AG10803 (cell line): ENCODE measurements around the gene RASL10B.

Experiments
- DNase-seq: peaks from one replicate; pipeline ENCODE4 v3.0.0; 2010; ENCODE audit warnings: low read depth
- H3K4me3 ChIP-seq: 2 replicates; pipeline ENCODE4 v1.5.1; 2011; ENCODE audit warnings: mild to moderate bottlenecking, low read length, control low read depth
- TF ChIP-seq, protein P1 (sequence below): conservative IDR thresholded peaks from 2 replicates; pipeline ENCODE4 v1.5.1; 2011; ENCODE audit warnings: mild to moderate bottlenecking, low read length, control low read depth, inconsistent platforms

Gene RASL10B

DNA sequence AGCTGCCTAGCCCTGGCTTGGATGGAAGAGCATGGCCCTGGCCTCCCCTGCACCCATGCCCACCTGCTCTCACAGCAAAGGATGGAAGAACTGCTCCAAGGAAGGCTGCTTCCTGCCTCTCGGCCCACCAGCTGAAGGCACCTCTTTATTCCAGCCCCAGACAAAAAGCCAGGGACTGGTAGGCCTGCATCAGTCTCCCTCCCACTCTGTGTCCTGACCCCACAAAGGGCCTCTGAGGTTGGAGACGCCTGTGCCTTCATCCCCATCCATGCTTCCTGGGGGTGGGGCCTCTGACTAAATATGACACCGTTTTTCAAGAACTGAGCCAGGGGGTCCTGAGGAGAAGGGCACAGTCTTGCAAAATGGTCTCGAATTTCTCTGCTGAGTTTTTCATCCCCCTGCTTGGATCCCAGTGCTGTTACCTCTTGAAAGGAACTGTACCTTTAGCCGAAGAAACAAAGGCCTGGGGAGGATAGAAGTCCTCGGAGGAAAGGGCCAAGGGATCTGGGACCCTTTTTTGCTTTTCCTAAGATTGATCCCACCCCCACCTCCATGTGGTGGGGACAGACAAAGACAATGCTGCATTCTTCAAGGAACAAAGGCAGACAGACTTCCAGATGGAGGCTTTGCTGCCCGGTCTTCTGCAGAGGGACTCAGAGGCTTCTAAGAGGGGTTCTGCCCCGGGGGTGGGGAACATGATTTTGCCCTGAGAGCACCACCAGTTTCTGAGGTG is 34.5 kb downstream of the RASL10B start:
- DNase-seq = no peak
- TF ChIP-seq, protein P1, sequence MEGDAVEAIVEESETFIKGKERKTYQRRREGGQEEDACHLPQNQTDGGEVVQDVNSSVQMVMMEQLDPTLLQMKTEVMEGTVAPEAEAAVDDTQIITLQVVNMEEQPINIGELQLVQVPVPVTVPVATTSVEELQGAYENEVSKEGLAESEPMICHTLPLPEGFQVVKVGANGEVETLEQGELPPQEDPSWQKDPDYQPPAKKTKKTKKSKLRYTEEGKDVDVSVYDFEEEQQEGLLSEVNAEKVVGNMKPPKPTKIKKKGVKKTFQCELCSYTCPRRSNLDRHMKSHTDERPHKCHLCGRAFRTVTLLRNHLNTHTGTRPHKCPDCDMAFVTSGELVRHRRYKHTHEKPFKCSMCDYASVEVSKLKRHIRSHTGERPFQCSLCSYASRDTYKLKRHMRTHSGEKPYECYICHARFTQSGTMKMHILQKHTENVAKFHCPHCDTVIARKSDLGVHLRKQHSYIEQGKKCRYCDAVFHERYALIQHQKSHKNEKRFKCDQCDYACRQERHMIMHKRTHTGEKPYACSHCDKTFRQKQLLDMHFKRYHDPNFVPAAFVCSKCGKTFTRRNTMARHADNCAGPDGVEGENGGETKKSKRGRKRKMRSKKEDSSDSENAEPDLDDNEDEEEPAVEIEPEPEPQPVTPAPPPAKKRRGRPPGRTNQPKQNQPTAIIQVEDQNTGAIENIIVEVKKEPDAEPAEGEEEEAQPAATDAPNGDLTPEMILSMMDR = no peak
- H3K4me3 ChIP-seq = no peak overlapping the region

DNA sequence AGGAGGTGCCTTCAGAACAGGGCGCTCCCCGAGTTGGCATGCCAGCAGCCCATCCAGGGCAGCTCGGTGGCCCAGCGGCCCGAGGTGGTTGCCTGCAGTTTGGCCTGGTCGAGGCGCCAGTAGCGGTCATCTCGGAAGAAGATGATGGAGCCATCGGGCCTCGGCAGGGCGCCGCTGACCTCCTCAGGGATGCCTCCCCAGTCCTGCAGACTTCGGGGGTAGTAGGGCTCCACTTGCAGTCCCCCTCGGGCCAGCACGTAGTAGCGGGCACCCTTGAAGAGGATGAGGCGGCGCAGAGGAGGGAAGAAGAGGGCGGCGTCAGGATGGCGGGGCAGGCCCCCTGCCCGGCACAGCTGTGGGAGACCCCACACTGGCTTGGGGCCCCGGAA is 35.0 kb downstream of the RASL10B start:
- no peak overlapping the region for H3K4me3 ChIP-seq
- TF ChIP-seq, protein P1 = no peak
- no peak for DNase-seq

DNA sequence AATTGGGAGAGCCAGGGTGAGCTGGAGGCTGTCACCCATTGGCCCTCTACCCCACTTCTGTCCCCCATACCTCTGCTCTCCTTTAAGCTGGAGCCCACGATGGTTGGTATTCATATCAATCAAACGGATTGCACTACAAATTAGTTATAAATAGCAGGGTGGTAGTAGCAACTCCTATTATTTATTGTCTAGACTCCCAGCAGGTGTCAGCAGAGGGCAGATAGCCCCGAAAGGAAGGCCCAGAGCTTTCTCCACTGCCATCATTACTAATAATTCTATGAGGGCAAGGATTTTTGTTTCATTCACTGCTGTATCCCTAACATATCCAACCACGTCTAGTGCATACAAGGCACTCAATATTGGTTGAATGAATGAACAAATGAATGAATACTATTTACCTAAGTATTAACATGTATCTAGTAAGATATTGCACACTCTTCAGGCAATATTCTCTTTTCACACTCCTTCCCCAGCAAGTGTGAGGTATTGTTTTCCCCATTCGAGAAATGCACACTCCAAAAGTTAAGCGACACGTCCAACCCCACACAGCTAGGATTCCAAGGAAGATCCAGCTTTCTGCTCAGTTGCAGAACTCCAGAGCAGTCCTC is 35.6 kb downstream of the RASL10B start:
- H3K4me3 ChIP-seq = no peak overlapping the region
- TF ChIP-seq, protein P1 = peak; percentile 76
- DNase-seq = peak; percentile 42

DNA sequence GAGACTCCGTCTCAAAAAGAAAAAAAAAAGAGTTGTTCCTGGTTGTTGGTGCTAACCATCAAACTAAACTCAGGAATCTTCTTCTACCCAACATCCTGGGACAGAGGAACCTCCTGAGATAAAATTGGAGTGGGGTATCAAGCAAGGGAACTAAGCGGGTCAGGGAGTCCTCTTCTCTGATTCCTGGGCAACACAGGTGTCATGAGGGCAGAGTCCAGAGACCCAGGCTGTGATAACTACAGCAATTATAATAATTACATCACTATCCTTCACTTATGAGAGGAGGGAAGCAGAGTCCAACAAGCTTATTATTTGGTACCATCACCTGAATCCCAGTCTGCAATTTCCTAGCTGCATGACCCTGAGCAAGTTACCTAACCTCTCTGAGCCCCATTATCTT is 37.4 kb downstream of the RASL10B start:
- no peak for DNase-seq
- no peak overlapping the region for H3K4me3 ChIP-seq
- TF ChIP-seq, protein P1 = no peak

DNA sequence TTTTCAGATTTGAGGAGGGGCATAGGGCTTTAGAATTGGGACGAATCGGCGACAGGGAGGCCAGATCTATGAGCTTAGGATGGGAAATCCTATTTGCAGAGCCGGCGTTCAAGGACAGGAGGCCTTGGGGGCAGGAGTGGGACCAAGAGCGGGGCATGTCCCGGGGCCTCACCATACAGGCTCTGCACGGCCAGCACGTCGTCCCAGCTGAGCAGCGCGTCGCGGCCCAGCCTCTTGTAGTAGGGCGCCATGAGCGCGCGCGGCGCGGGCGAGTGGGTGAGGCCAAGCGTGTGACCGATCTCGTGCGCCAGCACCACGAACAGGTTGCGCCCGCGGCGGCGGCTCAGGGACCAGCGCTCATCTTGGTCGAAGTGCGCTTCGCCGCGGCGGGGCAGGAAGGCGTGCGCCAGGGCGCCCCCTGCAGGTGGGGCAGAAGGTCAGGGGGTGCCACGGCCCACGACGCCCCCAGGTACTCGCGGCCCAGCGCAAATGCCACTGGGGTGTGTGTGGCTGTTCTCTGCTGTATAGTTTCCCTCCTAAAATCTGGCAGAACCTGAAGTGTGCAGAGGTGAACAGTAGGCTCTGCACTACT is 38.6 kb downstream of the RASL10B start:
- TF ChIP-seq, protein P1 = no peak
- DNase-seq = no peak
- no peak overlapping the region for H3K4me3 ChIP-seq

DNA sequence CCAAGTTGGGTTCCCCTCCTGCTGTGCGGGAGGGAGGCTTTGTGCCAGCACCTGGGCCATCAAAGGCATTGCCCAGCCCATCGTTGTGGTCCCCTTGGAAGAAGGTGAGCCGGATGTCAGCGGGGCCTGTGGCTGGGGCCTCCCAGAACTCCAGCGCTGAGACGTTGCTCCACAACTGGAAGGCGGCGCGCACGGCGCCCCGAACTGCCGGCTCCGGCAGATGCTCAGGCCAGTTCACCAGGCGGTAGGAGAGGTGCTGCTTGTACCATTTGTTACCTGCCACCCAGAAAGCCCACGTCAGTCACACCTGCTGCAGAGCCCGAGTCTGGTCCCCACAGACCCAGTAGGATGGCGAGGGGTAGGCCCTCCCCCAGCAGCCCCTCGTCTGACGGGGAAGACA is 41.7 kb downstream of the RASL10B start:
- DNase-seq = no peak
- H3K4me3 ChIP-seq = no peak overlapping the region
- TF ChIP-seq, protein P1 = no peak
